Fibroblast of lung (primary cell): ENCODE data around the gene OBSCN.

Source experiments
- EZH2 ChIP-seq: IDR thresholded peaks from 2 replicates; pipeline ENCODE4 v1.5.1; 2012; ENCODE audit warnings: low read length, control low read depth, mild to moderate bottlenecking; ENCODE audit errors: missing control alignments
- TF ChIP-seq, protein P1 (sequence below), 2 donors: IDR thresholded peaks in 1 of 2; conservative IDR thresholded peaks in 1 of 2; 1 replicate in 1 of 2; 2 replicates in 1 of 2; pipeline ENCODE4 v1.5.1; 2011 to 2012; ENCODE audit warnings: low read length in 2 of 2, control low read depth in 1 of 2, inconsistent platforms in 1 of 2, low read depth in 1 of 2, mild to moderate bottlenecking in 1 of 2

DNA sequence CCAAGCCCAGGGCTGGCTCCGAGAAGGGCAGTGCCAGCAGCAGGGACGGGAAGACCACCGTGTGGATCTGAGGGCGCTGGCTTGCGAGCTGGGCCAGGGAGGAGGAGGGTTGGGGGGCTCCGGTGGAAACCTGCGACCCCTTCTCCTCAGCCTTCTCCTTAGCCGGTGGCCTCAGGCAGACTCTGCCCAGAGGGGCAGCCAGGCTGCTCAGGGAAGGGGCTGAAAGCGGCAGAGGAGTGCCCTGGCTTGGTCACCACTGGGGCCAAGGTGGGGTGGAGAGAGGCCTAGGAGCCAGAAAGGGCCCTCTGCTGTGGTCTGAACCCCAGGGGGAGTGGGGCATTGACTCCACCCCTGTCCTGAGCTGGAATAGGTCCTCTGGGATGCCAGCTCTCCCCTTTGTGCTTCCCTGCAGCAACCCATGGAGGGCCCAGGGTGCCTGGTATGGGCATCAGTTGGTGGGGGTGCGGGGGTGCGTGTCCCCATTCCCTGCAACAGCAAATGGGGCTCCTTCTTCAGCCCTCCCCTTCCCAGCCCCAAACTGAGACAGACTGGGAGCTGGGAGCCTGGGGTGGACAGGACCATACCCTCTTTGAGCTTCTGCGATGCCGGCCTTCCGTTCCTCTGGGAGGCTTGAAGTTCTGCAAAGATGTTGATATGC lies 48.7 kb upstream of the OBSCN start:
- TF ChIP-seq, protein P1, sequence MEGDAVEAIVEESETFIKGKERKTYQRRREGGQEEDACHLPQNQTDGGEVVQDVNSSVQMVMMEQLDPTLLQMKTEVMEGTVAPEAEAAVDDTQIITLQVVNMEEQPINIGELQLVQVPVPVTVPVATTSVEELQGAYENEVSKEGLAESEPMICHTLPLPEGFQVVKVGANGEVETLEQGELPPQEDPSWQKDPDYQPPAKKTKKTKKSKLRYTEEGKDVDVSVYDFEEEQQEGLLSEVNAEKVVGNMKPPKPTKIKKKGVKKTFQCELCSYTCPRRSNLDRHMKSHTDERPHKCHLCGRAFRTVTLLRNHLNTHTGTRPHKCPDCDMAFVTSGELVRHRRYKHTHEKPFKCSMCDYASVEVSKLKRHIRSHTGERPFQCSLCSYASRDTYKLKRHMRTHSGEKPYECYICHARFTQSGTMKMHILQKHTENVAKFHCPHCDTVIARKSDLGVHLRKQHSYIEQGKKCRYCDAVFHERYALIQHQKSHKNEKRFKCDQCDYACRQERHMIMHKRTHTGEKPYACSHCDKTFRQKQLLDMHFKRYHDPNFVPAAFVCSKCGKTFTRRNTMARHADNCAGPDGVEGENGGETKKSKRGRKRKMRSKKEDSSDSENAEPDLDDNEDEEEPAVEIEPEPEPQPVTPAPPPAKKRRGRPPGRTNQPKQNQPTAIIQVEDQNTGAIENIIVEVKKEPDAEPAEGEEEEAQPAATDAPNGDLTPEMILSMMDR (conservative IDR thresholded peaks at IDR 0.05 in 1 of 2, IDR thresholded peaks at IDR 0.05 in 1 of 2; ENCODE audit: low read depth in 1 of 2, low read length in 2 of 2), result no peak
- no peak for TF ChIP-seq EZH2
